ENCODE data around the gene TAOK3. TPM values are rescaled to one million over a fixed set of nuclear protein-coding genes. Genes with fewer than 3 reads are reported as not detected.
A peak's percentile ranks its signal among the peaks of the same experiment; 100 is the strongest.

Gene TAOK3
- total RNA-seq, 6 experiments from 2014 or later = 26.0 to 30.7 (median 28.0) TPM

GRCh38 chr12:118145798-118146156 lies 226.9 kb downstream of the TAOK3 start:
- Mint-ChIP-seq H3K4me3 (no peak overlapping the region), H3K27ac (no peak overlapping the region), H3K27me3 (ENCODE audit: insufficient read depth) (peaks cover 4% of the 10 kb centered on the region), H3K36me3 (ENCODE audit: low read depth) (peaks cover 39% of the 10 kb centered on the region), H3K9me3 (no peaks in the 10 kb centered on the region), H3K4me1 (ENCODE audit: low read depth) (no peaks in the 10 kb centered on the region)
- no peak for TF ChIP-seq CTCF (IDR thresholded peaks at IDR 0.05)
- DNase-seq = no peak

GRCh38 chr12:118145113-118145797 lies 227.5 kb downstream of the TAOK3 start:
- peak overlapping the region; percentile 9; the same call in 1 of the 2 replicates for H3K27ac Mint-ChIP-seq
- H3K9me3 Mint-ChIP-seq = no peaks in the 10 kb centered on the region
- H3K36me3 Mint-ChIP-seq (ENCODE audit: low read depth) = peaks cover 35% of the 10 kb centered on the region
- no peak overlapping the region for H3K4me3 Mint-ChIP-seq
- no peak for DNase-seq
- peaks cover 4% of the 10 kb centered on the region for H3K27me3 Mint-ChIP-seq (ENCODE audit: insufficient read depth)
- no peaks in the 10 kb centered on the region for H3K4me1 Mint-ChIP-seq (ENCODE audit: low read depth)
- TF ChIP-seq CTCF (IDR thresholded peaks at IDR 0.05) = no peak

- H3K4me3 Mint-ChIP-seq = no peak overlapping the region
- no peak for DNase-seq
- no peaks in the 10 kb centered on the region for H3K4me1 Mint-ChIP-seq (ENCODE audit: low read depth)
- peaks cover 4% of the 10 kb centered on the region for H3K27me3 Mint-ChIP-seq (ENCODE audit: insufficient read depth)
- no peak overlapping the region for H3K27ac Mint-ChIP-seq
- no peak for TF ChIP-seq CTCF (IDR thresholded peaks at IDR 0.05)
- no peaks in the 10 kb centered on the region for H3K9me3 Mint-ChIP-seq
- H3K36me3 Mint-ChIP-seq (ENCODE audit: low read depth) = peaks cover 43% of the 10 kb centered on the region
Observed at GRCh38 chr12:118144499-118144898, 228.2 kb downstream of the TAOK3 start.

GRCh38 chr12:118140825-118141224 lies 231.9 kb downstream of the TAOK3 start:
- no peak overlapping the region for H3K4me3 Mint-ChIP-seq
- TF ChIP-seq CTCF (IDR thresholded peaks at IDR 0.05) = no peak
- H3K4me1 Mint-ChIP-seq (ENCODE audit: low read depth) = peaks cover 11% of the 10 kb centered on the region
- peaks cover 41% of the 10 kb centered on the region for H3K36me3 Mint-ChIP-seq (ENCODE audit: low read depth)
- no peak overlapping the region for H3K27ac Mint-ChIP-seq
- DNase-seq = no peak
- H3K27me3 Mint-ChIP-seq (ENCODE audit: insufficient read depth) = no peaks in the 10 kb centered on the region
- no peaks in the 10 kb centered on the region for H3K9me3 Mint-ChIP-seq

- Mint-ChIP-seq H3K36me3 (ENCODE audit: low read depth) (peaks cover 25% of the 10 kb centered on the region), H3K27ac (peak overlapping the region; percentile 78), H3K27me3 (ENCODE audit: insufficient read depth) (no peaks in the 10 kb centered on the region), H3K4me1 (ENCODE audit: low read depth) (peaks cover 18% of the 10 kb centered on the region), H3K4me3 (peak overlapping the region; percentile 87), H3K9me3 (no peaks in the 10 kb centered on the region)
- TF ChIP-seq CTCF (IDR thresholded peaks at IDR 0.05) = no peak
- DNase-seq = no peak
Observed at GRCh38 chr12:118137148-118137678, 235.5 kb downstream of the TAOK3 start.
